Measurements from ENCODE around the gene KANSL3. TPM values are rescaled to one million over a fixed set of nuclear protein-coding genes. Genes with fewer than 3 reads are reported as not detected.

The KANSL3 gene
- polyA plus RNA-seq, 1 donor (not counting 4 experiments of a cell fraction or from before 2014, with no cell fraction given): 11.4 TPM

GRCh38 chr2:96549967-96550786, 87.9 kb downstream of the KANSL3 start:
- H3K4me2 ChIP-seq (ENCODE audit: control insufficient read depth, extremely low read depth, insufficient read depth, low read depth, low read length): no peak overlapping the region
- no peaks in the 10 kb centered on the region for H4K20me1 ChIP-seq (ENCODE audit: control insufficient read depth, extremely low read depth, insufficient read depth, low read length)
- H3K9me1 ChIP-seq (ENCODE audit: control insufficient read depth, extremely low read depth, insufficient read depth, low read length): no peaks in the 10 kb centered on the region
- no peak overlapping the region for H3K27ac ChIP-seq (ENCODE audit: control insufficient read depth, insufficient read depth, low read length)
- FAIRE-seq (no peak), DNase-seq (ENCODE audit: low read depth, low spot score) (no peak)
- no peaks in the 10 kb centered on the region for H3K36me3 ChIP-seq (ENCODE audit: control insufficient read depth in 2 of 2, extremely low read depth in 1 of 2, insufficient read depth in 2 of 2, low read length in 2 of 2)
- TF ChIP-seq EZH2 (IDR thresholded peaks at IDR 0.05; ENCODE audit: low read length) (no peak), CTCF (optimal IDR thresholded peaks at IDR 0.05 in 1 of 3, IDR thresholded peaks at IDR 0.05 in 1 of 3, conservative IDR thresholded peaks at IDR 0.05 in 1 of 3; ENCODE audit: extremely low read depth in 1 of 3, insufficient read depth in 2 of 3, low read length in 3 of 3) (peak in 1 of 3 experiments; percentile 45)
- H3K79me2 ChIP-seq (ENCODE audit: control insufficient read depth, insufficient read depth, low read length): no peaks in the 10 kb centered on the region
- no peaks in the 10 kb centered on the region for H3K27me3 ChIP-seq (ENCODE audit: control insufficient read depth, extremely low read depth, insufficient read depth, low read length)
- dilution Hi-C loops (cut with MboI; ENCODE audit: extremely low pct_ligation_motif_present, low sequenced_read_pairs): no loop called here
- H3K4me1 ChIP-seq (ENCODE audit: control insufficient read depth, extremely low read depth, insufficient read depth, low read length): peaks cover 3% of the 10 kb centered on the region
- no peaks in the 10 kb centered on the region for H3K9me3 ChIP-seq (ENCODE audit: control insufficient read depth, low read depth, low read length)
- no peak overlapping the region for H3K4me3 ChIP-seq (ENCODE audit: control insufficient read depth in 2 of 3, extremely low read depth in 1 of 3, insufficient read depth in 2 of 3, low read depth in 1 of 3, low read length in 3 of 3)
- H3K9ac ChIP-seq (ENCODE audit: control insufficient read depth, extremely low read depth, insufficient read depth, low read length): no peak overlapping the region
- H2AFZ ChIP-seq (ENCODE audit: control insufficient read depth, low read length): no peak overlapping the region

DNA sequence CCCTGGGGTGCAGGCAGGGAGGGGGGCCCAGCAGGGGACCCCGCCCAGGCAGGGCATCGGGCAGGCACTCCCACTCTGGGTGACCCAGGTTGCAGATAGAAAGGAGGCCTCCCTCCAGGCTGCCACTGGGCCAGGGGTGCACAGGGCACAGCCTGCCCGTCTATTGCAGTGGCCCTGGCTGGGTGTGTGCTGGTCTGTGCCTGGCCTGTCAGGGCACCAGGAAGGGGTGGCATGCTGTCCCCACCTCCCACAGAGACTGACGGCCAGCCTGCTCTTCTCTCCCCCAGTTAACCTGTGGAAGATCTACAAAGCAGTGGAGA, 88.7 kb downstream of the KANSL3 start:
- Histone ChIP-seq H3K4me3 (ENCODE audit: control insufficient read depth in 2 of 3, extremely low read depth in 1 of 3, insufficient read depth in 2 of 3, low read depth in 1 of 3, low read length in 3 of 3) (no peak overlapping the region), H3K79me2 (ENCODE audit: control insufficient read depth, insufficient read depth, low read length) (no peaks in the 10 kb centered on the region), H2AFZ (ENCODE audit: control insufficient read depth, low read length) (no peak overlapping the region), H3K9ac (ENCODE audit: control insufficient read depth, extremely low read depth, insufficient read depth, low read length) (no peak overlapping the region), H3K27ac (ENCODE audit: control insufficient read depth, insufficient read depth, low read length) (no peak overlapping the region), H3K9me1 (ENCODE audit: control insufficient read depth, extremely low read depth, insufficient read depth, low read length) (no peaks in the 10 kb centered on the region), H3K27me3 (ENCODE audit: control insufficient read depth, extremely low read depth, insufficient read depth, low read length) (no peaks in the 10 kb centered on the region), H3K36me3 (ENCODE audit: control insufficient read depth in 2 of 2, extremely low read depth in 1 of 2, insufficient read depth in 2 of 2, low read length in 2 of 2) (no peaks in the 10 kb centered on the region), H3K9me3 (ENCODE audit: control insufficient read depth, low read depth, low read length) (no peaks in the 10 kb centered on the region), H3K4me1 (ENCODE audit: control insufficient read depth, extremely low read depth, insufficient read depth, low read length) (peaks cover under 1% of the 10 kb centered on the region), H4K20me1 (ENCODE audit: control insufficient read depth, extremely low read depth, insufficient read depth, low read length) (no peaks in the 10 kb centered on the region), H3K4me2 (ENCODE audit: control insufficient read depth, extremely low read depth, insufficient read depth, low read depth, low read length) (no peak overlapping the region)
- no peak for TF ChIP-seq CTCF (optimal IDR thresholded peaks at IDR 0.05 in 1 of 3, IDR thresholded peaks at IDR 0.05 in 1 of 3, conservative IDR thresholded peaks at IDR 0.05 in 1 of 3; ENCODE audit: extremely low read depth in 1 of 3, insufficient read depth in 2 of 3, low read length in 3 of 3)
- no peak for TF ChIP-seq EZH2 (IDR thresholded peaks at IDR 0.05; ENCODE audit: low read length)
- dilution Hi-C loops (cut with MboI; ENCODE audit: extremely low pct_ligation_motif_present, low sequenced_read_pairs): no loop called here
- FAIRE-seq (no peak), DNase-seq (ENCODE audit: low read depth, low spot score) (no peak)
